ENCODE results near the gene TUBE1. TPM values are rescaled to one million over a fixed set of nuclear protein-coding genes. Genes with fewer than 3 reads are reported as not detected.

The TUBE1 gene
- total and polyA plus RNA-seq, 7 donors: 7.6 to 65.2 (median 32.5) TPM

DNA sequence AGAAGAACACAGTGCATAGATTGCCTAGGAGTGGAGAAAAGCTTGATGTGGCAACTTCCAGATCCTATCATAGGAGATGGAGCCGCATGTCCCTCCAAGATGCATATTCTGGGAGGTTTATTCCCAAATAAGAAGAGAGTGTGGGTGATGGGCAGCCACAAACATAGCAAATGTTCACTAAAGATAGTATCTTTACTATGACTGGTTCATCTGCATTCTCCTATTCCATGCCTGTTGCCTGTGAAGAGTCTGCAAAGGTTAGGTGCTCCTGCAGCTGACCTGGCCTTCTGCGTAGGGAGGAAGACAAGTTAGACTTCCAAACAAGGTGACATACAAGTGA is 47.9 kb downstream of the TUBE1 start:
- H3K4me1 ChIP-seq: peaks cover 0 to 30% (median 22%) of the 10 kb centered on the region in 4 donors
- WGBS, 2 donors: 74 to 93% methylated on average over 2 of the region's 2 CpGs
- H3K4me3 ChIP-seq: no peak overlapping the region
- no peak for DNase-seq
- no peaks in the 10 kb centered on the region for H3K36me3 ChIP-seq
- no peaks in the 10 kb centered on the region for H3K9me3 ChIP-seq
- H3K27ac ChIP-seq: peak overlapping the region in 1 of 4 donors; percentile 80
- intact Hi-C loops (cut with DNase I): no loop called here
- no peaks in the 10 kb centered on the region for H3K27me3 ChIP-seq
- TF ChIP-seq EP300 (IDR thresholded peaks at IDR 0.05) (no peak), POLR2AphosphoS5 (IDR thresholded peaks at IDR 0.05) (no peak), POLR2A (IDR thresholded peaks at IDR 0.05) (no peak)
- TF ChIP-seq, protein P1, sequence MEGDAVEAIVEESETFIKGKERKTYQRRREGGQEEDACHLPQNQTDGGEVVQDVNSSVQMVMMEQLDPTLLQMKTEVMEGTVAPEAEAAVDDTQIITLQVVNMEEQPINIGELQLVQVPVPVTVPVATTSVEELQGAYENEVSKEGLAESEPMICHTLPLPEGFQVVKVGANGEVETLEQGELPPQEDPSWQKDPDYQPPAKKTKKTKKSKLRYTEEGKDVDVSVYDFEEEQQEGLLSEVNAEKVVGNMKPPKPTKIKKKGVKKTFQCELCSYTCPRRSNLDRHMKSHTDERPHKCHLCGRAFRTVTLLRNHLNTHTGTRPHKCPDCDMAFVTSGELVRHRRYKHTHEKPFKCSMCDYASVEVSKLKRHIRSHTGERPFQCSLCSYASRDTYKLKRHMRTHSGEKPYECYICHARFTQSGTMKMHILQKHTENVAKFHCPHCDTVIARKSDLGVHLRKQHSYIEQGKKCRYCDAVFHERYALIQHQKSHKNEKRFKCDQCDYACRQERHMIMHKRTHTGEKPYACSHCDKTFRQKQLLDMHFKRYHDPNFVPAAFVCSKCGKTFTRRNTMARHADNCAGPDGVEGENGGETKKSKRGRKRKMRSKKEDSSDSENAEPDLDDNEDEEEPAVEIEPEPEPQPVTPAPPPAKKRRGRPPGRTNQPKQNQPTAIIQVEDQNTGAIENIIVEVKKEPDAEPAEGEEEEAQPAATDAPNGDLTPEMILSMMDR (IDR thresholded peaks at IDR 0.05): no peak

GRCh38 chr6:112038756-112039430 is 48.4 kb downstream of the TUBE1 start:
- peaks cover 0 to 25% (median 17%) of the 10 kb centered on the region in 4 donors for H3K4me1 ChIP-seq
- no peak for DNase-seq
- TF ChIP-seq EP300 (IDR thresholded peaks at IDR 0.05): no peak
- TF ChIP-seq, protein P1 (IDR thresholded peaks at IDR 0.05): no peak
- no peaks in the 10 kb centered on the region for H3K36me3 ChIP-seq
- intact Hi-C loops (cut with DNase I): no loop called here
- peak overlapping the region; percentile 59 to 84 (median 77) for H3K27ac ChIP-seq
- 79 to 86% methylated on average over 15 of the region's 15 CpGs for WGBS, 2 donors
- no peaks in the 10 kb centered on the region for H3K27me3 ChIP-seq
- no peak overlapping the region for H3K4me3 ChIP-seq
- H3K9me3 ChIP-seq: no peaks in the 10 kb centered on the region

GRCh38 chr6:112038268-112038667 is 49.0 kb downstream of the TUBE1 start:
- Histone ChIP-seq H3K4me1 (peaks cover 0 to 22% (median 15%) of the 10 kb centered on the region in 4 donors), H3K27ac (peak overlapping the region; percentile 59 to 84 (median 77)), H3K27me3 (no peaks in the 10 kb centered on the region), H3K4me3 (no peak overlapping the region), H3K36me3 (no peaks in the 10 kb centered on the region), H3K9me3 (no peaks in the 10 kb centered on the region)
- peak; percentile 77 for DNase-seq
- WGBS, 2 donors: 77 to 91% methylated on average over 5 of the region's 5 CpGs
- intact Hi-C loops (cut with DNase I): no loop called here
- TF ChIP-seq EP300 (IDR thresholded peaks at IDR 0.05) (no peak), POLR2A (IDR thresholded peaks at IDR 0.05) (no peak), POLR2AphosphoS5 (IDR thresholded peaks at IDR 0.05) (no peak)
- TF ChIP-seq, protein P1 (IDR thresholded peaks at IDR 0.05): no peak

DNA sequence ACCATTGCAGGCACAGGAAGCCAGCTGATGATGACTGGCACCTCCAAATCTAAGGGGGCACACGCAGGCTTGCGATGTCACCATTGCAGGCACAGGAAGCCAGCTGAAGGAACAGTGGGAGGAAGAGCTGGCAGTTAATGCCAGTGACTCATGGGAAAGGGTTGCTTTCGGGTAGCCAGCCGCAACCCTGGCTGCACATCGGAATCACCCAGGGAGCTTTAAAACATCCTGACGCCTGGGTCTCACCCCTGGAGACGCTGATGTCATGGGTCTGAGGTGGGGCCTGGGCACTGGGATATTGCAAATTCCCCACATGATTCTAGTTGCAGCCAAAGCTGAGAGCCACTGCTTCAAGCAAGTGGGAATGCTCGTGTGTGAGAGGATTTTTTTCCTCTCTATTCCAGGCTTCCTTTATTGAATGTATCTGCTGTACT is 49.5 kb downstream of the TUBE1 start:
- Histone ChIP-seq H3K27me3 (no peaks in the 10 kb centered on the region), H3K9me3 (no peaks in the 10 kb centered on the region), H3K36me3 (no peaks in the 10 kb centered on the region), H3K27ac (peak overlapping the region; percentile 59 to 84 (median 77)), H3K4me3 (no peak overlapping the region), H3K4me1 (peaks cover 0 to 21% (median 14%) of the 10 kb centered on the region in 4 donors)
- DNase-seq: peak; percentile 93
- no peak for TF ChIP-seq POLR2A (IDR thresholded peaks at IDR 0.05)
- peak in 2 of 4 donors; percentile 21 to 55 for TF ChIP-seq EP300 (IDR thresholded peaks at IDR 0.05)
- TF ChIP-seq POLR2AphosphoS5 (IDR thresholded peaks at IDR 0.05): peak in 3 of 4 donors; percentile 37 to 74 (median 61)
- TF ChIP-seq, protein P1 (IDR thresholded peaks at IDR 0.05): no peak
- intact Hi-C loops (cut with DNase I): no loop called here
- 76 to 84% methylated on average over 8 of the region's 8 CpGs for whole genome bisulfite sequencing, 2 donors
